Measurements from ENCODE around the gene INSM1.

The INSM1 gene

DNA sequence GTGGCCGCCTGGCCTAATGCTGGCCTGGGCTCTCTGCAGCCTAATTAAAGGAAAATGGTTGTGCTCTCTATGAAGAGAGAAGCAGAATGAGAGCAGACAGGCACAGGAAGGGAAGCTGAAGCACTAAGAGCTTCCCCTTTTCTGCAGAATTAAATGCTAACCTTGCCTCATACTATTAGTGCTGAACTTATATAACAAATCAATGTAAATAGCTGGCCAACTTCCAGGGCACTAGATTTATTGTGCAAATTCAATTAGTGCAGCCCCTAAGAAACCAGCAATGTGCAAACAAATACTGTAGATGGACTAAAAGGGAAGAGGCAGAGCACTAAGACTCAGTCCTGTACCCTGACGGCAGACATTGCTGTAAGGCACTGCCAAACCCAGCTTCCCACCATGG is 36.1 kb upstream of the INSM1 start:
- Histone ChIP-seq H3K9ac (no peak overlapping the region), H3K4me2 (no peak overlapping the region), H3K79me2 (ENCODE audit: insufficient read depth, low read depth) (no peaks in the 10 kb centered on the region), H3K27ac (no peak overlapping the region), H3K27me3 (ENCODE audit: insufficient read depth, low read depth) (no peaks in the 10 kb centered on the region), H4K20me1 (ENCODE audit: insufficient read depth) (no peaks in the 10 kb centered on the region), H3K36me3 (ENCODE audit: insufficient read depth) (no peaks in the 10 kb centered on the region), H3K4me3 (IDR thresholded peaks at IDR 0.05; ENCODE audit: insufficient read depth, low read depth, low read length) (no peak overlapping the region), H3K4me1 (ENCODE audit: low read depth, poor library complexity, severe bottlenecking) (peaks cover 20% of the 10 kb centered on the region), H2AFZ (ENCODE audit: low read depth) (no peak overlapping the region)
- TF ChIP-seq CTCF (conservative IDR thresholded peaks at IDR 0.05; ENCODE audit: low read depth, low read length) = no peak

- peaks cover 20% of the 10 kb centered on the region for H3K4me1 ChIP-seq (ENCODE audit: low read depth, poor library complexity, severe bottlenecking)
- no peaks in the 10 kb centered on the region for H3K36me3 ChIP-seq (ENCODE audit: insufficient read depth)
- H3K79me2 ChIP-seq (ENCODE audit: insufficient read depth, low read depth) = no peaks in the 10 kb centered on the region
- H3K4me2 ChIP-seq = peak overlapping the region; percentile 31; the same call in 1 of the 2 replicates
- H2AFZ ChIP-seq (ENCODE audit: low read depth) = peak overlapping the region; percentile 33; the same call in 1 of the 2 replicates
- no peak for TF ChIP-seq CTCF (conservative IDR thresholded peaks at IDR 0.05; ENCODE audit: low read depth, low read length)
- H3K9ac ChIP-seq = no peak overlapping the region
- no peaks in the 10 kb centered on the region for H3K27me3 ChIP-seq (ENCODE audit: insufficient read depth, low read depth)
- no peaks in the 10 kb centered on the region for H4K20me1 ChIP-seq (ENCODE audit: insufficient read depth)
- peak overlapping the region; percentile 13; the same call in 1 of the 2 replicates for H3K27ac ChIP-seq
- no peak overlapping the region for H3K4me3 ChIP-seq (IDR thresholded peaks at IDR 0.05; ENCODE audit: insufficient read depth, low read depth, low read length)
Observed at GRCh38 chr20:20333866-20334265, 34.0 kb upstream of the INSM1 start.

DNA sequence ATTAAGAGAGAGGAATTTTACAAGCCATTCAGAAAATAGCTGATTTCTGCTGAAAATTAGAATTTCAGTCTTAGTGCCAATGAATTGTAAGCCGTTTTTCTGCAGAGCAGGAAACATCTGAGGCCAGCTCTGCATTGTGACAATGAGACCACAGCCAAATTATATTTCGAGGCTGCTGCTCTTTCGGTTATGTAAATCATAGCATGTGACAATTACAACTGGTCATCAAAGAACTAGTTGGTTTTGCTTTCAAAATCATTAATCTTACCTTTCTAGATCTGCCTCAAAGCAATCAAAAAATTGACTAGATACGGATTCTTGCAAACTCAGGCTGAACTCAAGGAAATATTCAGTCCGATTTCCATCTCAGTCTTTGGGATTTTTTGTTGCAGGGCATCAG is 33.4 kb upstream of the INSM1 start:
- peak overlapping the region; percentile 33; the same call in 1 of the 2 replicates for H2AFZ ChIP-seq (ENCODE audit: low read depth)

DNA sequence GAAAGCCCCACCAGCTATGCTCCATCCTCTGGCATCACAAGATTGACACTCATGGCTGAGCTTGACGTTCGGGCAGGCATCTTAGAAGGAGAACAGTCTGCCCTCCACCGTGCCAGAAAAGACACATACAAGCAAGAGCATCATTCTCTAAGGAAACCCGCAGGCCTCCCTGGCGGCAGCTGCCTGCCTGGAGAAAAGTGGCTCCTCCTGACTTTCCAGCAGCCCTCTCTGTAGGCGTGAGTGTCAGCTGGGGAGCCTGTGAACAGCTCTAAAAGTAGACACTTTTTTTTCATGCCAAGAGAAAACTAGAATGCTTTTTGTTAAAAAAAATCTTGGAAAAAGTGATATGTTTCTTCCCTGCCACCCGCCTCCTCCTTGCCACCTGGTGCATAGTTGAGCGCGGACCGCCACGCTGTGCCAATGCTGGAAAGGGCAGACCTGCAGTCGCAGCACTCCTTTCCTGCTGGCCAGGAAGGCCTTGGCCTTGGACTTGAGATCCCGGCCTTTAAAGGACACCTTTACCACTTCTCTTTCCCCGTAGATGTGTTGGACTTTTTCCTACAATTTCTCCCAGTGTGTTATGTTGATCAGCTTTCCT is 29.7 kb upstream of the INSM1 start:
- Histone ChIP-seq H3K4me1 (ENCODE audit: low read depth, poor library complexity, severe bottlenecking) (peaks cover 20% of the 10 kb centered on the region), H2AFZ (ENCODE audit: low read depth) (no peak overlapping the region), H3K9ac (no peak overlapping the region), H3K27ac (no peak overlapping the region), H3K79me2 (ENCODE audit: insufficient read depth, low read depth) (no peaks in the 10 kb centered on the region), H3K4me2 (no peak overlapping the region), H3K4me3 (IDR thresholded peaks at IDR 0.05; ENCODE audit: insufficient read depth, low read depth, low read length) (no peak overlapping the region), H4K20me1 (ENCODE audit: insufficient read depth) (no peaks in the 10 kb centered on the region), H3K36me3 (ENCODE audit: insufficient read depth) (no peaks in the 10 kb centered on the region), H3K27me3 (ENCODE audit: insufficient read depth, low read depth) (no peaks in the 10 kb centered on the region)
- TF ChIP-seq CTCF (conservative IDR thresholded peaks at IDR 0.05; ENCODE audit: low read depth, low read length) = no peak

More for the DNA sequence above, 33.4 kb upstream of the INSM1 start:
- Histone ChIP-seq H3K4me1 (ENCODE audit: low read depth, poor library complexity, severe bottlenecking) (peaks cover 20% of the 10 kb centered on the region), H4K20me1 (ENCODE audit: insufficient read depth) (no peaks in the 10 kb centered on the region), H3K36me3 (ENCODE audit: insufficient read depth) (no peaks in the 10 kb centered on the region), H3K27ac (peak overlapping the region; percentile 13; the same call in 1 of the 2 replicates), H3K4me2 (peak overlapping the region; percentile 31), H3K27me3 (ENCODE audit: insufficient read depth, low read depth) (no peaks in the 10 kb centered on the region), H3K79me2 (ENCODE audit: insufficient read depth, low read depth) (no peaks in the 10 kb centered on the region), H3K4me3 (IDR thresholded peaks at IDR 0.05; ENCODE audit: insufficient read depth, low read depth, low read length) (no peak overlapping the region), H3K9ac (no peak overlapping the region)
- TF ChIP-seq CTCF (conservative IDR thresholded peaks at IDR 0.05; ENCODE audit: low read depth, low read length) = no peak

All from KMS-11 (cell line).